Gastroesophageal sphincter (tissue), 4 donors: ENCODE results near the gene GIGYF1. TPM values are rescaled to one million over a fixed set of nuclear protein-coding genes. Genes with fewer than 3 reads are reported as not detected.

Source experiments
- ATAC-seq: fragments of 150-250 bp; one replicate; pipeline ENCODE4 v1.9.1; 2016; ENCODE audit warnings: mild to moderate bottlenecking, moderate library complexity
- H3K27ac ChIP-seq, 4 donors: fragments of 200-600 bp; sonication (generic) in 3 of 4; 1 replicate in 3 of 4; 2 replicates in 1 of 4; pipeline ENCODE4 v1.5.1; 2016 to 2019
- H3K27me3 ChIP-seq: fragments of 200-600 bp; sonication (generic); one replicate; pipeline ENCODE4 v1.5.1; 2019
- H3K36me3 ChIP-seq, 2 donors: fragments of 200-600 bp; sonication (generic); one replicate each; pipeline ENCODE4 v1.5.1; 2019; ENCODE audit warnings: control low read depth in 1 of 2
- H3K4me1 ChIP-seq, 3 donors: fragments of 200-600 bp; sonication (generic); 1 replicate in 2 of 3; 2 replicates in 1 of 3; pipeline ENCODE4 v1.5.1; 2016 to 2019; ENCODE audit warnings: control low read depth in 2 of 3
- H3K4me3 ChIP-seq, 2 donors: fragments of 200-600 bp; sonication (generic); one replicate each; pipeline ENCODE4 v1.5.1; 2019; ENCODE audit warnings: mild to moderate bottlenecking in 1 of 2, moderate library complexity in 1 of 2
- H3K9me3 ChIP-seq, 3 donors: fragments of 200-600 bp; sonication (generic); one replicate each; pipeline ENCODE4 v1.5.1; 2017 to 2019; ENCODE audit warnings: control low read depth in 2 of 3
- EP300 ChIP-seq: sonication (generic); formaldehyde crosslinking; IDR thresholded peaks from one replicate; pipeline ENCODE4 v1.6.1; 2017; ENCODE audit warnings: antibody characterized with exemption, mild to moderate bottlenecking
- POLR2A ChIP-seq, 2 donors: fragments of 450-650 bp; IDR thresholded peaks; one replicate each; pipeline ENCODE4 v1.6.1; 2017; ENCODE audit warnings: antibody characterized with exemption in 2 of 2, mild to moderate bottlenecking in 2 of 2, moderate library complexity in 1 of 2
- POLR2AphosphoS5 ChIP-seq: sonication (generic); formaldehyde crosslinking; IDR thresholded peaks from one replicate; pipeline ENCODE4 v1.6.1; 2017; ENCODE audit warnings: antibody characterized with exemption
- whole genome bisulfite sequencing, 2 donors: methylation state at CpG; one replicate each; pipeline ENCODE4 v1.1.5; 2018; ENCODE audit warnings: low coverage in 1 of 2; 5-methylcytosine and 5-hydroxymethylcytosine counted together
- total RNA-seq, 4 donors: library from RNA; depleted of rRNA; stranded (reverse); fragments of >200 nt; gene quantifications; one replicate each; pipeline ENCODE4 v1.1.0, GENCODE V29; 2016
- TF ChIP-seq, protein P1 (sequence below), 4 experiments: fragments of 200-600 bp in 2 of 4; fragments of 450-650 bp in 2 of 4; sonication (generic) in 1 of 4; IDR thresholded peaks; one replicate each; pipeline ENCODE4 v1.5.1; 2017 to 2019; ENCODE audit warnings: antibody characterized with exemption in 4 of 4, mild to moderate bottlenecking in 2 of 4, moderate library complexity in 2 of 4

Gene GIGYF1
- total RNA-seq, 4 donors from 2014 or later = 20.4 to 43.3 (median 31.0) TPM

GRCh38 chr7:100654908-100655831, 38.9 kb downstream of the GIGYF1 start:
- TF ChIP-seq, protein P1, sequence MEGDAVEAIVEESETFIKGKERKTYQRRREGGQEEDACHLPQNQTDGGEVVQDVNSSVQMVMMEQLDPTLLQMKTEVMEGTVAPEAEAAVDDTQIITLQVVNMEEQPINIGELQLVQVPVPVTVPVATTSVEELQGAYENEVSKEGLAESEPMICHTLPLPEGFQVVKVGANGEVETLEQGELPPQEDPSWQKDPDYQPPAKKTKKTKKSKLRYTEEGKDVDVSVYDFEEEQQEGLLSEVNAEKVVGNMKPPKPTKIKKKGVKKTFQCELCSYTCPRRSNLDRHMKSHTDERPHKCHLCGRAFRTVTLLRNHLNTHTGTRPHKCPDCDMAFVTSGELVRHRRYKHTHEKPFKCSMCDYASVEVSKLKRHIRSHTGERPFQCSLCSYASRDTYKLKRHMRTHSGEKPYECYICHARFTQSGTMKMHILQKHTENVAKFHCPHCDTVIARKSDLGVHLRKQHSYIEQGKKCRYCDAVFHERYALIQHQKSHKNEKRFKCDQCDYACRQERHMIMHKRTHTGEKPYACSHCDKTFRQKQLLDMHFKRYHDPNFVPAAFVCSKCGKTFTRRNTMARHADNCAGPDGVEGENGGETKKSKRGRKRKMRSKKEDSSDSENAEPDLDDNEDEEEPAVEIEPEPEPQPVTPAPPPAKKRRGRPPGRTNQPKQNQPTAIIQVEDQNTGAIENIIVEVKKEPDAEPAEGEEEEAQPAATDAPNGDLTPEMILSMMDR (IDR thresholded peaks at IDR 0.05) = no peak
- TF ChIP-seq POLR2AphosphoS5 (no peak), POLR2A (IDR thresholded peaks at IDR 0.05) (no peak), EP300 (no peak)
- peaks cover 0 to 7% (median 0%) of the 10 kb centered on the region in 3 donors for H3K4me1 ChIP-seq
- no peak for ATAC-seq
- no peak overlapping the region for H3K27ac ChIP-seq
- H3K9me3 ChIP-seq = peaks cover 0 to 5% (median 0%) of the 10 kb centered on the region in 3 donors
- no peaks in the 10 kb centered on the region for H3K36me3 ChIP-seq
- H3K4me3 ChIP-seq = no peak overlapping the region
- H3K27me3 ChIP-seq = peaks cover 90% of the 10 kb centered on the region
- 37 to 100% methylated on average over 1 to 11 of the region's 25 CpGs for WGBS, 2 donors

DNA sequence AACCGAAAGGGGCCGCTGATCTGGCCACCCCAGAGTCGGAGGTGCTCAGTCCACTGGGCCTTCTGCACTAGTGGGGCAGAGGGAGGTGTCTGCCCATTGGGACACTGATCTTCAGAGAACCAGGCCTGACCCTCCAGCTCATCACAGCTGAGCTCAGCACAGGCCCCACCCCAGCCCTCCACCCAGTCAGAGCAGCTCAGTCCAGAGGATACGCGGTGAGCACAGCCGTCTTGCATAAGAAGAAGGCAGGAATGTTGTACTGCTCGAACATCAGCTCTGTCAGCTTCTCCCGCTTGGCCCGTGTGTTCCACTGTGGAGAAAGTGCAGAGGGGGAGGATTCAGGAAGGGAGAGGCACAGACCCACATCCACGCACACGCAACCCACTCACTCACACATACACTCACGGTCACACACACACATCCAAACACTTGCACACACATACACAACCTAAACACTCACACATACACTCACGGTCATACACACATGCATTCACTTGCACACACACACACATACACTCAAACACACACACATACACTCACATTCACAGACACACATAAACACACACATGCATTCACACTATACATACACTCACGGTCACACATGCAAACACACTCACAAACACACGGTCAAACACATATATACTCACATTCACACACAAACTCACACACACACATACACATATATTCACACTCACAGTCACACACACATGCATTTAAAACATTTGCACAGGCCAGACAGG, 44.1 kb downstream of the GIGYF1 start:
- Histone ChIP-seq H3K9me3 (no peaks in the 10 kb centered on the region), H3K27ac (no peak overlapping the region), H3K4me1 (no peaks in the 10 kb centered on the region), H3K27me3 (peaks cover 93% of the 10 kb centered on the region), H3K4me3 (no peak overlapping the region), H3K36me3 (no peaks in the 10 kb centered on the region)
- peak; percentile 22 for ATAC-seq
- TF ChIP-seq POLR2AphosphoS5 (no peak), POLR2A (IDR thresholded peaks at IDR 0.05) (no peak)
- WGBS, 2 donors = 69 to 83% methylated on average over 6 to 11 of the region's 15 CpGs

- peaks cover 75% of the 10 kb centered on the region for H3K27me3 ChIP-seq
- H3K9me3 ChIP-seq = no peaks in the 10 kb centered on the region
- ATAC-seq = no peak
- no peaks in the 10 kb centered on the region for H3K36me3 ChIP-seq
- H3K27ac ChIP-seq = no peak overlapping the region
- no peak overlapping the region for H3K4me3 ChIP-seq
- H3K4me1 ChIP-seq = no peaks in the 10 kb centered on the region
- TF ChIP-seq, protein P1 (IDR thresholded peaks at IDR 0.05) = no peak
- 40% methylated on average over 1 of the region's 11 CpGs; no CpG with 5 or more reads in 1 of the 2 donors for WGBS, 2 donors
These were observed 51.5 kb downstream of the GIGYF1 start for GRCh38 chr7:100642534-100642907.

DNA sequence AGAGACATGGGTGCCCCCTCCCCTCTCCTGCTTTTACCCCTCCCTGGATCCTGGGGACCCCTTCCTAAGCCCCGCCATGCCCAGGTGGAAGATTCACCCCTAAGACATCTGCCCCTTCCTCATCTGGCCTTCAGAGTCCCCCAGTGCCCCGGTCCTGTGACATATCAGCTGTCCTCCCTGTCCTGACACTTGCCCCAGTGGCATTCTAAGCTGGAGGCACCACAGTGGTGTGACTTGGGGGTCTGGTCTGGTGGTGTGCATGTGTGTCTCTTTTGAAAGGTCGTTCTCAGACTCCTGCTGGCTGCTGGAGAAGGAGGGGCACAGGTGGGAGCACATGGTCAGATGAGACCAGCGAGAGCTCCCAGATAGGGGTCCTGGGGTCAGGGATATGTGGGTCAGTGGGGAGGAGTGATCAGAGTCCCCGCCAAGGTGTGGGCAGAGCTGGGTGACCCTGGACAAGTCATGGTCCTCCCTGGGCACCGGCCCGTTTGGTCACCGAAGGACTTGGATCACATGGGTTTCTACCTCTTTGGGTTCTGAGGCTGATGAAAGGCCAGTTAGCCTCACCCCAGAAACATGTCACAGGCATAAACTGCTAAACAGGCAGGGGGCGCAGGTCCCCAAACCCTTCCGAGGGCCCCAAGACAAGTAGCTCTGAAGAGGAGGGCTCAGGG, 52.1 kb downstream of the GIGYF1 start:
- ATAC-seq = no peak
- H3K4me3 ChIP-seq = no peak overlapping the region
- H3K9me3 ChIP-seq = no peaks in the 10 kb centered on the region
- WGBS, 2 donors = 60% methylated on average over 1 of the region's 10 CpGs; no CpG with 5 or more reads in 1 of the 2 donors
- no peaks in the 10 kb centered on the region for H3K36me3 ChIP-seq
- no peaks in the 10 kb centered on the region for H3K4me1 ChIP-seq
- no peak for TF ChIP-seq POLR2A (IDR thresholded peaks at IDR 0.05)
- TF ChIP-seq, protein P1 (IDR thresholded peaks at IDR 0.05) = no peak
- no peak for TF ChIP-seq EP300
- no peak for TF ChIP-seq POLR2AphosphoS5
- H3K27me3 ChIP-seq = peaks cover 75% of the 10 kb centered on the region
- H3K27ac ChIP-seq = no peak overlapping the region

DNA sequence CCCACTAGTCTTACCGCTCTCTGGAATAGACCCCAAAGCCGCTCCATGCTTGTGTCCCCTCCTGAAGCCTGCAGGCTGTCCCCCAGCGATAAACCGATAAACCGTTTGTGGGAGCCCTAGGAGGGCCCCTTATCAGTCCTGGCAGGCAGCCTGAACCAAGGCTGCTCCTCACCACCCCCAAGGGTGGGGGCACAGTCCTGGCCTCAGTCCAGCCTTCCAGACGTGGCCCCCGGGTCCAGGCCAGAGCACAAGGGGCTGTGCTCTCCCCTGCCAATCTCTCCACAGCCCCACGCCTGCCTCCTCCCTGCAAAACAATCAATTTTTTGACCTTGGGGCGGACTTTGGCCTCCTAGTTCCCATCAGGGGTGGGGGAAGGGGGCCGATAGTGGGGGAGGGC, 52.6 kb downstream of the GIGYF1 start, which contains the start of gene TFR2:
Gene TFR2 (minus strand): TSS at position 90 of the 397 bp plus-strand sequence. CDS start 43 bp downstream, at position 47.
- TF ChIP-seq POLR2AphosphoS5 (no peak), EP300 (no peak), POLR2A (IDR thresholded peaks at IDR 0.05) (no peak)
- TF ChIP-seq, protein P1 (IDR thresholded peaks at IDR 0.05) = no peak
- H3K27me3 ChIP-seq = peaks cover 75% of the 10 kb centered on the region
- no peak for ATAC-seq
- H3K27ac ChIP-seq = no peak within 1 kb of the TSS
- 62% methylated on average over 4 of the region's 10 CpGs; no CpG with 5 or more reads in 1 of the 2 donors for WGBS, 2 donors
- H3K9me3 ChIP-seq = no peaks in the 10 kb centered on the region
- no peaks in the 10 kb centered on the region for H3K4me1 ChIP-seq
- no peaks in the 10 kb centered on the region for H3K36me3 ChIP-seq
- no peak within 1 kb of the TSS for H3K4me3 ChIP-seq
